Measurements from ENCODE around the gene LMAN1L.

- TF ChIP-seq CTCF (IDR thresholded peaks at IDR 0.05): no peak
- TF ChIP-seq POLR2A (IDR thresholded peaks at IDR 0.05): no peak
Observed at GRCh38 chr15:74767167-74768098, 45.2 kb upstream of the LMAN1L start.
